ENCODE data around the gene ALOX5AP. TPM values are rescaled to one million over a fixed set of nuclear protein-coding genes. Genes with fewer than 3 reads are reported as not detected.
A peak's percentile ranks its signal among the peaks of the same experiment; 100 is the strongest.

ALOX5AP gene
- total RNA-seq, 1 experiment from 2014 or later, result not detected

- H2AFZ ChIP-seq, result no peak overlapping the region
- no peaks in the 10 kb centered on the region for H3K27me3 ChIP-seq (ENCODE audit: insufficient read depth, low read depth)
- H3K27ac ChIP-seq, result no peak overlapping the region
- no peaks in the 10 kb centered on the region for H3F3A ChIP-seq (ENCODE audit: insufficient read depth, low read depth)
- no peaks in the 10 kb centered on the region for H4K20me1 ChIP-seq (ENCODE audit: insufficient read depth)
- no peak overlapping the region for H3K4me3 ChIP-seq
- no peak overlapping the region for H3K4me2 ChIP-seq
- intact Hi-C loops (cut with micrococcal nuclease; ENCODE audit: unreplicated experiment), result loop anchor here (2.0 to 10.0 kb wide), 4 partner anchors 226 to 671 kb away; partner anchors contain the start of gene HMGB1
- CTCF ChIA-PET, result interaction anchor here (0.6 to 0.9 kb wide), 2 partner anchors 62 to 129 kb away, joined by 3 to 10 read pairs; no protein-coding TSS in a partner anchor
- H3K9me2 ChIP-seq (ENCODE audit: insufficient read depth), result no peaks in the 10 kb centered on the region
- no peaks in the 10 kb centered on the region for H3K4me1 ChIP-seq (replicated peaks; ENCODE audit: insufficient read depth)
- DNase-seq, result no peak
- BruUV-seq (replicated peaks), result no TSS peak
- H3K36me3 ChIP-seq (ENCODE audit: low read depth), result no peaks in the 10 kb centered on the region
- no peaks in the 10 kb centered on the region for H3K79me2 ChIP-seq (ENCODE audit: low read depth)
- POLR2A ChIA-PET (ENCODE audit: unreplicated experiment), result interaction anchor here (0.6 kb wide), 1 partner anchor 95 kb away, joined by 4 read pairs; no protein-coding TSS in a partner anchor
- no peaks in the 10 kb centered on the region for H3K9me3 ChIP-seq (ENCODE audit: insufficient read depth, low read depth)
- no peak for TF ChIP-seq CTCF (conservative IDR thresholded peaks at IDR 0.05)
- TF ChIP-seq EZH2 (IDR thresholded peaks at IDR 0.05; ENCODE audit: low read depth), result no peak
Observed at GRCh38 chr13:30803749-30804148, 68.4 kb downstream of the ALOX5AP start.

GRCh38 chr13:30804474-30804873 lies 69.1 kb downstream of the ALOX5AP start:
- H3K79me2 ChIP-seq (ENCODE audit: low read depth), result no peaks in the 10 kb centered on the region
- H3K9me3 ChIP-seq (ENCODE audit: insufficient read depth, low read depth), result no peaks in the 10 kb centered on the region
- H4K20me1 ChIP-seq (ENCODE audit: insufficient read depth), result no peaks in the 10 kb centered on the region
- H3K36me3 ChIP-seq (ENCODE audit: low read depth), result no peaks in the 10 kb centered on the region
- no peak overlapping the region for H3K4me3 ChIP-seq
- H3K27me3 ChIP-seq (ENCODE audit: insufficient read depth, low read depth), result no peaks in the 10 kb centered on the region
- CTCF ChIA-PET, result interaction anchor here (1.0 kb wide), 1 partner anchor 132 kb away, joined by 6 read pairs; no protein-coding TSS in a partner anchor
- H2AFZ ChIP-seq, result no peak overlapping the region
- H3K4me2 ChIP-seq, result no peak overlapping the region
- no peak for TF ChIP-seq EZH2 (IDR thresholded peaks at IDR 0.05; ENCODE audit: low read depth)
- peak; percentile 38; the same call in 1 of the 2 replicates for TF ChIP-seq CTCF (conservative IDR thresholded peaks at IDR 0.05)
- H3K4me1 ChIP-seq (replicated peaks; ENCODE audit: insufficient read depth), result no peaks in the 10 kb centered on the region
- BruUV-seq (replicated peaks), result no TSS peak
- POLR2A ChIA-PET (ENCODE audit: unreplicated experiment), result no interaction called here
- intact Hi-C loops (cut with micrococcal nuclease; ENCODE audit: unreplicated experiment), result loop anchor here (5.0 to 10.0 kb wide), 2 partner anchors 227 to 340 kb away; partner anchors contain the start of gene HMGB1
- H3K9me2 ChIP-seq (ENCODE audit: insufficient read depth), result no peaks in the 10 kb centered on the region
- DNase-seq, result no peak
- no peaks in the 10 kb centered on the region for H3F3A ChIP-seq (ENCODE audit: insufficient read depth, low read depth)
- no peak overlapping the region for H3K27ac ChIP-seq

GRCh38 chr13:30805132-30805537 lies 69.8 kb downstream of the ALOX5AP start:
- BruUV-seq (replicated peaks), result no TSS peak
- H3K4me1 ChIP-seq (replicated peaks; ENCODE audit: insufficient read depth), result no peaks in the 10 kb centered on the region

More at GRCh38 chr13:30805132-30805537, 69.8 kb downstream of the ALOX5AP start:
- TF ChIP-seq EZH2 (IDR thresholded peaks at IDR 0.05; ENCODE audit: low read depth) (no peak), CTCF (conservative IDR thresholded peaks at IDR 0.05) (no peak)
- Histone ChIP-seq H3K36me3 (ENCODE audit: low read depth) (no peaks in the 10 kb centered on the region), H3F3A (ENCODE audit: insufficient read depth, low read depth) (no peaks in the 10 kb centered on the region), H3K79me2 (ENCODE audit: low read depth) (no peaks in the 10 kb centered on the region), H3K27me3 (ENCODE audit: insufficient read depth, low read depth) (no peaks in the 10 kb centered on the region), H3K9me2 (ENCODE audit: insufficient read depth) (no peaks in the 10 kb centered on the region), H3K4me3 (no peak overlapping the region), H3K9me3 (ENCODE audit: insufficient read depth, low read depth) (no peaks in the 10 kb centered on the region), H4K20me1 (ENCODE audit: insufficient read depth) (no peaks in the 10 kb centered on the region), H3K27ac (no peak overlapping the region), H3K4me2 (no peak overlapping the region), H2AFZ (no peak overlapping the region)
- ChIA-PET POLR2A (ENCODE audit: unreplicated experiment) (no interaction called here), CTCF (interaction anchor here (0.6 to 1.0 kb wide), 2 partner anchors 67 to 133 kb away, joined by 6 read pairs; no protein-coding TSS in a partner anchor)
- intact Hi-C loops (cut with micrococcal nuclease; ENCODE audit: unreplicated experiment), result loop anchor here (10.0 kb wide), 1 partner anchor 340 kb away; the partner anchor contains the start of gene HMGB1
- DNase-seq, result no peak
